ENCODE results near the gene NDUFV2. TPM values are rescaled to one million over a fixed set of nuclear protein-coding genes. Genes with fewer than 3 reads are reported as not detected.

NDUFV2 gene
- total and polyA plus RNA-seq, 2 of the 13 experiments (the other 11 are each of a cell fraction or from before 2014, with no cell fraction given): 216 to 299 TPM

- TF ChIP-seq SMAD1 (CRISPR knock-in tag; IDR thresholded peaks at IDR 0.05; ENCODE audit: borderline replicate concordance, low read depth): no peak
- TF ChIP-seq EHMT2 (IDR thresholded peaks at IDR 0.05; ENCODE audit: borderline replicate concordance, low read depth, low read length): no peak
- no peak for TF ChIP-seq ZFP90 (CRISPR knock-in tag; IDR thresholded peaks at IDR 0.05; ENCODE audit: borderline replicate concordance)
- peak; percentile 17; the same call in 1 of the 2 replicates for TF ChIP-seq ZNF124 (CRISPR knock-in tag; IDR thresholded peaks at IDR 0.05)
- TF ChIP-seq ETV5 (CRISPR knock-in tag; IDR thresholded peaks at IDR 0.05; ENCODE audit: borderline replicate concordance): peak; percentile 37; the same call in 1 of the 2 replicates
- TF ChIP-seq ZNF7 (CRISPR knock-in tag; IDR thresholded peaks at IDR 0.05): no peak
- no peak for TF ChIP-seq TCF7L2 (IDR thresholded peaks at IDR 0.05; ENCODE audit: low read depth, low read length)
- TF ChIP-seq RAD21 (CRISPR knock-in tag; IDR thresholded peaks at IDR 0.05): no peak
- peak; percentile 80 for TF ChIP-seq POLR2G (IDR thresholded peaks at IDR 0.05; ENCODE audit: low read depth, low read length)
- no peak for TF ChIP-seq ZBTB38 (CRISPR knock-in tag; IDR thresholded peaks at IDR 0.05)
- no peak for TF ChIP-seq ZEB1 (IDR thresholded peaks at IDR 0.05; ENCODE audit: insufficient replicate concordance, low read depth)
- TF ChIP-seq U2AF2 (IDR thresholded peaks at IDR 0.05; ENCODE audit: low read depth, low read length): no peak
- peak; percentile 73; the same call in 1 of the 2 replicates for TF ChIP-seq ZNF264 (CRISPR knock-in tag; IDR thresholded peaks at IDR 0.05)
- TF ChIP-seq TCF12 (IDR thresholded peaks at IDR 0.05): no peak
- TF ChIP-seq TCF12 (CRISPR knock-in tag; IDR thresholded peaks at IDR 0.05): 0 out of 2 replicates have a peak, but pooled peaks have one; percentile 11
- peak; percentile 27; the same call in 1 of the 2 replicates for TF ChIP-seq PPARG (CRISPR knock-in tag; conservative IDR thresholded peaks at IDR 0.05)
- TF ChIP-seq KAT7 (CRISPR knock-in tag; IDR thresholded peaks at IDR 0.05; ENCODE audit: borderline replicate concordance): 0 out of 2 replicates have a peak, but pooled peaks have one; percentile 10
- TF ChIP-seq TBP (CRISPR knock-in tag; IDR thresholded peaks at IDR 0.05): 0 out of 2 replicates have a peak, but pooled peaks have one; percentile 33
- TF ChIP-seq ZNF225 (CRISPR knock-in tag; IDR thresholded peaks at IDR 0.05): no peak
- TF ChIP-seq DRAP1 (CRISPR knock-in tag; IDR thresholded peaks at IDR 0.05): no peak
- TF ChIP-seq CEBPZ (IDR thresholded peaks at IDR 0.05; ENCODE audit: low read length): no peak
- TF ChIP-seq, protein P1, sequence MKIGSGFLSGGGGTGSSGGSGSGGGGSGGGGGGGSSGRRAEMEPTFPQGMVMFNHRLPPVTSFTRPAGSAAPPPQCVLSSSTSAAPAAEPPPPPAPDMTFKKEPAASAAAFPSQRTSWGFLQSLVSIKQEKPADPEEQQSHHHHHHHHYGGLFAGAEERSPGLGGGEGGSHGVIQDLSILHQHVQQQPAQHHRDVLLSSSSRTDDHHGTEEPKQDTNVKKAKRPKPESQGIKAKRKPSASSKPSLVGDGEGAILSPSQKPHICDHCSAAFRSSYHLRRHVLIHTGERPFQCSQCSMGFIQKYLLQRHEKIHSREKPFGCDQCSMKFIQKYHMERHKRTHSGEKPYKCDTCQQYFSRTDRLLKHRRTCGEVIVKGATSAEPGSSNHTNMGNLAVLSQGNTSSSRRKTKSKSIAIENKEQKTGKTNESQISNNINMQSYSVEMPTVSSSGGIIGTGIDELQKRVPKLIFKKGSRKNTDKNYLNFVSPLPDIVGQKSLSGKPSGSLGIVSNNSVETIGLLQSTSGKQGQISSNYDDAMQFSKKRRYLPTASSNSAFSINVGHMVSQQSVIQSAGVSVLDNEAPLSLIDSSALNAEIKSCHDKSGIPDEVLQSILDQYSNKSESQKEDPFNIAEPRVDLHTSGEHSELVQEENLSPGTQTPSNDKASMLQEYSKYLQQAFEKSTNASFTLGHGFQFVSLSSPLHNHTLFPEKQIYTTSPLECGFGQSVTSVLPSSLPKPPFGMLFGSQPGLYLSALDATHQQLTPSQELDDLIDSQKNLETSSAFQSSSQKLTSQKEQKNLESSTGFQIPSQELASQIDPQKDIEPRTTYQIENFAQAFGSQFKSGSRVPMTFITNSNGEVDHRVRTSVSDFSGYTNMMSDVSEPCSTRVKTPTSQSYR (CRISPR knock-in tag; IDR thresholded peaks at IDR 0.05; ENCODE audit: borderline replicate concordance): peak; percentile 4; the same call in 1 of the 2 replicates
- no peak for TF ChIP-seq ZFP36 (IDR thresholded peaks at IDR 0.05; ENCODE audit: borderline replicate concordance, low read depth, low read length, partially characterized antibody)
These were observed 580 bp upstream of the NDUFV2 start (continued) for GRCh38 chr18:9101730-9102507.
